Activated T-helper 1 cell treated with anti-CD3 and anti-CD28 coated beads, Interleukin-2, amount 50 U/mL, for 16 hours (primary cell): ENCODE data around the gene FREM2.

Experiments used
- DNase-seq, 2 donors: peaks; one replicate each; pipeline ENCODE4 v3.0.0-alpha.2; 2020; ENCODE audit warnings: low read depth in 1 of 2, low spot score in 1 of 2

Gene FREM2

DNA sequence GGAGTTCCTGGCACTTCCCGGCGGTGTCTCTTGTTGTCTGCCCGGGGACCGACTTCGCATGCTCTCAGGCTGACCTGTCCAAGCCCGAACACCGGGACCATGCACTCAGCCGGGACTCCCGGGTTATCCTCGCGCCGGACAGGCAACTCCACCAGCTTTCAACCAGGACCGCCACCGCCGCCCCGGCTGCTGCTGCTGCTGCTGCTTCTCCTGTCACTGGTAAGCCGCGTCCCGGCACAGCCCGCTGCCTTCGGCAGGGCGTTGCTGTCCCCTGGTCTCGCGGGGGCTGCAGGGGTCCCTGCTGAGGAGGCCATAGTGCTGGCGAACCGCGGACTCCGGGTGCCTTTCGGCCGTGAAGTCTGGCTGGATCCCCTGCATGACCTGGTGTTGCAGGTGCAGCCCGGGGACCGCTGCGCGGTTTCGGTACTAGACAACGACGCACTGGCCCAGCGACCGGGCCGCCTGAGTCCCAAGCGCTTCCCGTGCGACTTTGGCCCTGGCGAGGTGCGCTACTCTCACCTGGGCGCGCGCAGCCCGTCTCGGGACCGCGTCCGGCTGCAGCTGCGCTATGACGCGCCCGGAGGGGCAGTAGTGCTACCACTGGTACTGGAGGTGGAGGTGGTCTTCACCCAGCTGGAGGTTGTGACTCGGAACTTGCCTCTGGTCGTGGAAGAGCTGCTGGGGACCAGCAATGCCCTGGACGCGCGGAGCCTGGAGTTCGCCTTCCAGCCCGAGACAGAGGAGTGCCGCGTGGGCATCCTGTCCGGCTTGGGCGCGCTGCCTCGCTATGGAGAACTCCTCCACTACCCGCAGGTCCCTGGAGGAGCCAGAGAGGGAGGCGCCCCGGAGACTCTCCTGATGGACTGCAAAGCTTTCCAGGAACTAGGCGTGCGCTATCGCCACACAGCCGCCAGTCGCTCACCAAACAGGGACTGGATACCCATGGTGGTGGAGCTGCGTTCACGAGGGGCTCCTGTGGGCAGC lies 661 bp downstream of the FREM2 start:
- no peak for DNase-seq

DNA sequence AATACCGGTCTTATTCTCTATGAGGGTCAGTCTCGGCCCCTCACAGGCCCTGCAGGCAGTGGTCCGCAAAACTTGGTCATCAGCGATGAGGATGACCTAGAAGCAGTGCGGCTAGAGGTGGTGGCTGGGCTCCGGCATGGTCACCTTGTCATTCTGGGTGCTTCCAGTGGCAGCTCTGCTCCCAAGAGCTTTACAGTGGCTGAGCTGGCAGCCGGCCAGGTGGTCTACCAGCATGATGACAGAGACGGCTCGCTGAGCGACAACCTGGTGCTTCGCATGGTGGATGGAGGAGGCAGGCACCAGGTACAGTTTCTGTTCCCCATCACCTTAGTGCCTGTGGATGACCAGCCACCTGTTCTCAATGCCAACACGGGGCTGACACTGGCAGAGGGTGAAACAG lies 1.8 kb downstream of the FREM2 start:
- no peak for DNase-seq

DNA sequence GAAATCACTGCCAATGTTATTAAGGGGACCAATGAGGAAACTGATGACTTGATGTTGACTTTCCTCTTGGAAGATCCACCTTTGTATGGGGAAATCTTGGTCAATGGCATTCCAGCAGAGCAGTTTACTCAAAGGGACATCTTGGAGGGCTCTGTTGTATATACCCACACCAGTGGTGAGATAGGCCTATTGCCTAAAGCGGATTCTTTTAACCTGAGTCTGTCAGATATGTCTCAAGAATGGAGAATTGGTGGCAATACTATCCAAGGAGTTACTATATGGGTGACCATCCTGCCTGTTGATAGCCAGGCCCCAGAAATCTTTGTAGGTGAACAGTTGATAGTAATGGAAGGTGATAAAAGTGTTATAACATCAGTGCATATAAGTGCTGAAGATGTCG lies 3.4 kb downstream of the FREM2 start:
- DNase-seq: no peak

DNA sequence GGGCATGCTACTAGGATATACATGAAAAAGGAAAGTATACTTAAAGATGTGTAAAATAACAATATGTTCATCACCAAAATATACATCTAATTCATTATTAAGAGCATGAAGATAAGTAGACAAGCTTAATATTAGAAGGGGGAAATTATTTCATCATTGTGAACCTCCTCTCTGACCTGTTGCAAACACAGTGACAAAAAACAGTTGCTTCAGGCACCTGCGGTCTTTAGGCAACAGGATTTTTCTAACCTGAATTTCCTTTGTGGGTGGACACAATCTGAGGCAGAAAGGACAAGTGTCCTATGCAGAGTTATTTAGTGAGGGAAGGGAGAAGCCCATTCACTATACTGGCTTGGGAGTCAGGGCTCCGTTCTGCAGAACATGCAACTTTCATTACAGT lies 6.3 kb downstream of the FREM2 start:
- DNase-seq: no peak

DNA sequence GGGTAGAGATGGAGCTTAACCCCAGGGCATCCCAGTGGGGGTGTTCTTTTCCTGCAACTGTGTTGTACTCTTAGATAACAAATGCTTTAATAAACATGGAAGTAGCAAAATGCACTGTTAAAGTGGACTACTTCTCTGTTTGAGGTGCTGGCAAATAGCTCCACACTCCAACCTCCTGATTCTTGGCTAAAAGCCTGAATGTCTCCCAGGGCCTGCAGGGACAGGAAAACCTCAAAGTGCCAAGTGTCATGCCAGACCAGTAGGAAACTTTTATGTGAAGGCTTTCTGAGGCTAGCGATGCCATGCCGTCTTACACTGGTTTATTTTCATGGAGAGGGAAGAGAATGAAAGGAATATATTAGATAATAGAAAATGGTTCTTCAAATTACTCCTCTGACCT lies 6.8 kb downstream of the FREM2 start:
- no peak for DNase-seq

DNA sequence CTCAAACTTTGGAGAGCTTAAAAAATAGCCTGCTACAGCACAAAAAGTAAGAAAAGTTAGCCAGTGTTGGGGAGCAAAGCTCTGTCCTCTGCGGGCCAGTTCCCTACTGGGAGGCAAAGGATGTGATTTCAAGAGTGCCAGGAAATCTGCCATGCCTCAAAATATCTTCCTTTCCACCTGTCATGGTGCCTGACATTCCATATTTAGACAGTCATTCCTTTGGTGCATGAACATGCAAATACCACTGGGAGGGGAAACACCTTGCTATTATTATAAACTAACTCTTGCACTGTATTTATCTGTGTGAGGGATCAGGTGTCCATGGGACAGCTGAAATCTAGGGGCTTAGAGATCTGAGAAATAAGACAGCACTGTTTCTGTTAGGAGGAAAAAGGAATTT lies 10.3 kb downstream of the FREM2 start:
- DNase-seq: no peak

DNA sequence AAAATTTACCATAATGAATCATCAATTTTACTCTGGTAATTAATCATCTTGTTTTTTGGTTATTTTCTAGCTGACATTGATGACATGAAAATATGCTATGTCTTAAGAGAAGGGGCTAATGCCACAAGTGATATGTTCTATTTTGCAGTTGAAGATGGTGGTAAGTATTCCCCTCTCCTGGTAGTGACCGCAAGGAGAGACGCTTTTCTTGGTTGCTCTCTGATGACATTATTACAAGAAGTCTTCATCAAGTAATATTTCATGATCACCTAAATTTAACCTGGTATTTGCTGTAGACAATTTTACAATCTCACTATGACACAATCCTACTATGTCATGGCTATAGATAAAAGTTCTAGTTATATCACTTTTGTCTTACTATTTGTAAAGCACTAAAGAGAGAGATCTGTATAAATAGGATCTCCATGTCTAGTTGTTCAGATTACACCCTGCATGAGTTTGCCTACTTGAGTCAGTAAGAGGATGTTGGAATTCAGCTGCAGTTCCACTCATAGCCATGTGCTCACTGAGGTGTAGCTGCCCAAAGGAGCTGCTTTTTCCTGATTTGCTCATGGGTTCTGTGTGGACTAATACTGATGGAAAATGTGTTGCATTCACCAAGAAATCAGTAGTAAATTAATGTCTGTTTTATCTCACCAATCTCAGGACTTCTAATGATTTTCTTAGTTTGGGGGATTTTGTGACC lies 10.9 kb downstream of the FREM2 start:
- DNase-seq: no peak

DNA sequence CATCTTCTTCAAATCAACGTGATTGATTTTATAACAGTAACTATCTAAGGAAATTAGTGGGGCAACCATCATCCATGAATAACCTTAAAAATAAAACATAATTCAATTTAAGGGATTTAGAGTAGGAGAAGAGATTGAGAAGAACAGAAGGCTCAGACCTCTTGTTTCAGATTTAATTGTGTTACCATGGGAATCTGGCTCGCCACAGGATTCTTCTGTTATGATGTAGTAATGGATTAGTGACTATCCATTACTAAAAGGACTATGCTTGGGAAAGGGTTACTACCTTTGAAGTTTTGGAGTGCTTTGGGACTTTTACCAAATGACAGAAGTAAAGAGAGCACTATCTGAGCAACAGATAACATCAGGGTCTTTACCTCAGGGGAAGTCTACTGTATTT lies 13.2 kb downstream of the FREM2 start:
- no peak for DNase-seq

DNA sequence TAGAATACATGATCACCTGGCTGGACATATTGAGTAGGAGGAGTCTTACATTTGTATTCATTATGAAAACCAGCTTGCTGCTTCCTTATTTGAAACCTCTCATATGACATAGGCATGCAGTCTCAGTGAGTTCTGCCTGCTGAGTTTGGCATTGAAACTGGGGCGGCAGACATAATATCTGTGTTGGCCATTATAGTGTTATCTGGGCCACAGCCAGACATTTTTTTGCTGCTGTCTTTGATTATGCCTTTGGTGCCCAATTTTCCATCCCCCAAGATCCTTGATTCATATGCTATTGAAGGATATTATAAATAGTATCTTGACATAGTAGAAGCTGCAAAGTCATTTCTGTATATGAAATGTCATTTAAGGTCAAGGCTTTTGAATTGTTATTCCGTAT lies 15.8 kb downstream of the FREM2 start:
- no peak for DNase-seq

DNA sequence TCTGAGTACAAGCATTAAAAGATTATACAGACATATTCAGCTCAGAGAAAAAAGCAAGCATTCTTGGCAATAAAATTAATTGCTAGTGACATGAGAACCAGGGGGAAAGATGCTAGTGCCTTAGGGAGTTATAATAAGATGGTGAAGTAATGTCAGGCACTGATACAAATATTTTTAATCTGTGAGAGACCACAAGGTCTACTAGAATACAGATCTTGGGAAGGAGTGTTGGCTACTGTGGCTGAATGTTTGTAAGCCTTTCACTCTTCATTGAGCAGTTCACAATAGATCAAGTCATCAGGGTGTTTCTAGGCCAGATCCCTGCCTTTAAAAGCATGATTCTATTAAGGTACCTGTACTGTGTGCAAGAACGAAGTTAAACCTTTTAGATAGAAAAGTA lies 16.4 kb downstream of the FREM2 start:
- no peak for DNase-seq

DNA sequence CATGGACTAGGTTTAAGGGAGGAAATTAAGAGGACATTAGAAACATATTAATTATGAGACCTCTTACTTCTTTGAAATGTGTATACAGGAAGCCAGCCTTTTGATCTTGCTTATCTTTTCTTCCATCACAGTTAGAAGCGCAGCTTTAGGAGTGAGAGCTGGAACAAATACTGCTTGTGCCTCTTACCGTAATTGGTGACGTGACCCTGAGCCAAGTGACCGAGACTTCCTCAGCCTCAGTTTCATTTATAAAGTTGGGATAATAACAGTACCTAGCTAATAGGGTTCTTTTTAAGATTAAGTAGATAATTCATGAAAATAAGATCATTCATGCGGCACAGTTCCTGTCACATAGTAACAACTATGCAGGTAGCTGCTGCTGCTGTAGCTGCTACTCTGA lies 18.5 kb downstream of the FREM2 start:
- no peak for DNase-seq

DNA sequence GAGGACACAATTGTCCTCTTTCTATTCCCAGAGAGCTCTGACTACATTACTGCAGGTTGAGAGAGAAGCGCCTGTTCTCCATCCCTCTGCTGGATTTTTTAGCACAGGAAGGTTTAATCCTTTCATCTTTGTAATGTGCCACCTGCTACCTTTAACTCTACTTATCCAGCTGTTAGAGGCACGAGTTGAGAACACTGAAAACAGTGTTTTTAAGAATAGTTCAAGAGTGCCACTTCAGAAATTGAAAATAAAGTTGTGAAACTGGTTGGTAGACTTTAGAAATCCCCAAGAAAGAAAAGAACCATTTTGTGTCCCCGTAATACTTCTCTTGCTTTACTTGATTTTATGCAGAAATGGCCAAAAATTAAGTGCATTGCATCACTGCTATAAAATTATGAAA lies 20.6 kb downstream of the FREM2 start:
- no peak for DNase-seq

DNA sequence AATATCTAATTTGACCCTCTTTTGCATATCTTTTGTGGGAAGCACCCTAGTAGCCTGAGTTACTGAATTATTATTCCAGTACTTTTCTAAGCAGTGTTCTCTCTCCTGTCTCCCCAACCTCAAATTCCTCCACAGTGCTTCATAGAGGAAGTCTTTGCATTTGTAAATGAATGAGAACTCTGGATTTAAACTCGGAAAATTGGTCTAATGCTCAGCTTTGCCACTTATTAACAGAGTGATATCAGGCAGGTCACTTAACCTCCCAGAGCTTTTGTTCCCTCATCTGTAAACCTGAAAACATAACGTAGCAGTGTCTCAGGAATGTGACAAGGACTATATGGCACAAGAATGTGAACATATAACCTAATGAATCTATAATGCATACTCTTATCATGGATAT lies 26.2 kb downstream of the FREM2 start:
- no peak for DNase-seq

DNA sequence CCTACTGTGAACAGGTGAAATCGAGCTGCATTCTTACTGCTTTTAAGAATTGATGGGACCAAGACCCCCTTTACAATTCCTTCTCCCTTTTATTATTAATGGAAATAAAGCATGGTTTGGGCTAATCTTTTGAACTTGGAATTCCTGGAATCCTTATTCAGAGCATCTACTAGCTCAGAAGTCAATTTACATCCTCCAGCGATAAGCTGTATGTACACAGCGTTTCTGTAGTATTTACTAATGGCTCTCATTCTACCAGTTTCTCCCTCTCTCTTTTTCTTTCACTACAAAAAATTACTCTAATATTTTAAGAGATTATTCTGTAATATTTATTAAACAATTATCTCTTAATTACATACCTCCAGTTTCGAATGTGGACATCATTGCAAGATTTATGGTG lies 31.5 kb downstream of the FREM2 start:
- DNase-seq: no peak

DNA sequence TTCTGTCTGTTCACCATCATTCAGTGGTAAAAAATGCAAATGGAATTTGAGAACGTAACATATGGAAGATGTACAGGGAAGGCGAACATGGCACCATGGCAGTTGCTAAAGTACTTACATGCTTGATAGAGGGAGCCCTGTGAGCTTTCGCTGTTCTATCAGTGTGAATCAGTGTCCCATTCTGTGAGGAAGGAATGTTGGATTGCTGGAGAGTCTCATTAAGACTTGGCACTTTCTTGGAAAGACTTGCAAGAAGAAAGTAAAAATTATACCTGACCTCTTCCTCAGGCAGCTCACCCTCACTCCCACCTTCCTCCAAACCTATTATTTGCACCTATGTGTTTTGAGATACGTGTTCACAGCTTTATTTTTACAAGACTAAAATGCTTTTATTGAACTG lies 43.5 kb downstream of the FREM2 start:
- DNase-seq: no peak

DNA sequence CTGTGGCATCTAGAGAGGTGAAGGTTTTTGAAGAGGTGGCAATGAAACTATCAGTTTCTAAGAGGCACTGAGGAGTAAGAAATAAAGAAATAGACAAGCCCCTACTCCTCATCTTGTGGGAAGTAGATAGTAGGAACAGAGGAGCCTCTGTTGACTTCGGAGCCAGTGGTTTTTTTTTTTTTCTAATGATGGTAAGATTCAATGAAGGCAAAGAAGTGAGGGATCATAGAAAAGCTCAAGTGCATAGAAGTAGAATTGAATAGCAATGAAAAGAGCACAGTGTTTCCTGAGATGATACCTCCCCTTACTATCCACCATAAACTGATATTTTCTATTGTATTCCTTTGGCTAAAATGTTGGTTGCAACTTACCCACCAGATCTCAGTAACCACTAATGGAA lies 46.3 kb downstream of the FREM2 start:
- DNase-seq: no peak

DNA sequence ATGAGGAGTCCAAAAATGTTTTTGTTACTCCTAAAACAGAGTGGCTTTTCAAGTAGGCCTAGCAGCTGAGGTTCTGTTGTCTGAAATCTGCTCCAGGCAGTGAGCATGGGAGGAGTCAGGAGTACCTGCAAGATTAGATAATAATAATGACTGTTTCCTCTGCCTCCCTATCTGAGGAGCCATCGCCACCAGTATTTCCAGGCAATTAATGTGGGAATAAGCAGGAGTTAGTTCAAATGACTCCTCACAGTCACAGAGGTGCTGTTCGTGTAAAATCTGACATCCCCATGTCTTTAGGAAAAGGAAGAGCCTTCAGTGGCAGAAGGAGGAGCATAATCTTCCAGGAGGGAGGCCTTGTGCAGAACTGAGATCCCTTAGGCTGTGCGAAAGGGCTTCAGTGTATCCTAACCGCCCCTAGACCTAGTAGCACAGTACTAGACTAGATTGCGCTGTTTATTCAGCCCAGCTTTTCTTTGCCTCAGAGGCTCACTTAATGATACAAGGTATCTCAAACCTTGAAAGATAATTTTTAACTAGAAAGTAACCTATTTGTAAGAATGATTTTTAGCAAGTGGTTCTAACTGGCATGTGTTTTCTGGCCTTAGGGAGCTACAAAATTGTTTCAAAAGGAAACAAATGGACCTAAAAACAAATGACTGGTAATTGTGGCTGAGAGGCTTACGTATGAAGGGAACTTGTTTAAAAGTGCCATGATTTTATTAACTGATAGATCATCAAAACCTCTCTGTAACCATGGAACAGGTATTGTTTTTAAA lies 49.0 kb downstream of the FREM2 start:
- DNase-seq: no peak

DNA sequence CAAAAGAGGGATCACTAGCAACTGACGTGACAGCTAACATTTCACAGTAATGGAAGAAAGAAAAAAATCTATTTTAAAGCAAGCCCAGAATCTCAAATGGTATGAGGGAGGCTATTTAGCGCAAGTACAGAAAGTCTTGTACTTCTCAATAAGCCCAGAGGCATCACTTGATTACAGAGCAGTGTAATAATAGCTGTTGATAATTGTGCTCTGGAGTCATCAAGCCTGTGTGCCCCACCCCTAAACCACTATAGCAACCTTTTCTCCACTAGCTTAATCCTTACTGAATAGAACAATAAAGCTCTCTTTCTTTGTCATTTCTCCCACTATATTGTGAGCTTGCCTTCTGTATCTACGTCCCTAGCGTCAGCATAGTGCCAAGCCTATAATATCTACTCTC lies 56.6 kb downstream of the FREM2 start:
- no peak for DNase-seq

DNA sequence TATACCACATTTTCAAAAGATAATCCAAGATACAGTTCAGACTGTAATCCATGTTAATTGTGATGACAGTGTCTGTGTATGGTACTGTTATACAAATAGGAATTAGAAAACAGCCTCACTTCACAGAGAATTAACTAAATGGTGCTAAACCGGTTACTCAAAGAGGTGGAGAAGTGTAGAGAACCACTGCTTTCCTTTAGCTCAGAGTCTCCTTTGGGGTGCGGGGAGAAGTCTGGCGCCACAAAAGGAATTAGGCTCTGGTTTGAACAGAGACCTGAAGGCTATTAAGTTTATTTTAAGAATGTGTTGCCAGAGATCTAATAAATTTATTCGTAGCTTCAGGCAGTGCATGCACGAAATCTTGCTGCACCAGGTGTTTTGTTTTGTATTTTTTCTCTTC lies 65.8 kb downstream of the FREM2 start:
- DNase-seq: no peak

DNA sequence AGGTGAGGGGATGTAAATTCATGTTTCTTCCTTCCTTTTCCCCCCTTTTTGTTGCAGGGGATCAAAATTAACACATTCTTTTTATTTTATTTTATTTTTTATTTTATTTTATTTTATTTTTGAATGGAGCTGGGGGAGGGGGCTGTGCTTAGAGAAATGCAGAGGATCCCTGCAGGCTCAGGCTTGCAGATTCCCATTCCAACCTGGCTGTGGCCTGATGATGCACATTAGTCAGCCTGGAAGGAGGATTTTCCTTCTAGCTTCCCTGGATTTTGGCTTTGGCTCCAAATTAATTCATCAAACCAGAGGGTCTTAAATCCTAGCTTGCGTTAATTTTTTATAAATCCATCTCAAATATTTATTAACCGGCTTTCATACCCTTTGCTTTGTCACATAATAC lies 67.0 kb downstream of the FREM2 start:
- DNase-seq: no peak

DNA sequence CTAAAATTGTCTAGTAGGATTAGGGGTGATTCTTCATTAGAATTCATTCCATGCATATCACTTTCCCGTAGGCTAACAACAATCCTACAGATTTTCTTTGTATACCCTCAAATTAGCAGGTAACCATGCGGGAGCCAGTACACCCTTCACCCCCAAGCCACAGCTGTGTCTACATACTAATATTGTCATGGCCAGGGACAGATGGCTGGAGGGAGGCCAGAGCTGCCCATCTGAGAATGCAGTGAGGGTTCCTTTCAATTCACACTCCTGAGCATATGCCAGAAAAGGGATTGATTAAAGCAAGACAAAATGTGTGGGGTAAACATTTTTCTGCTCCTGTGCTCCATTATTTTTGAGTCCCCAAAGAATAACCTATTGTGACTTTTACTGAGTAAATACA lies 68.9 kb downstream of the FREM2 start:
- no peak for DNase-seq

DNA sequence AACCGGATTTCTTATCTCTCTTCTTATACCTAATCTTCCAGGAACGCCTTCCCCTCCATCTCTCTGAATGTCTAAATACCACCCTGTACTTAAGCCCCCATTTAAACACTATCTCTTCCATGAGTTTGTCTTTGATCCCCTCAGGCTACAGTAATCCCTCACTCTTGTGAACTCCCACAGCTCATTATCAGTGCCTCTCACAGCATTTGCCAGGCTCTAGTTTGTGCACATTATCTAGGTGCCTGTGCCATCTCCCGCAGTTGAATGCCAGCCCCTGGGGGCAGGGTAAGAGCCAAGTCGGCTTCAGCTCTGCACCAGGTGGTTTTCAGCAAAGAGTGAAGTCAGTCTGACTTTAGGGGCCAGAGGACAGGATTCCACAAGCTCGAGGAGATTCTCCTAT lies 71.4 kb downstream of the FREM2 start:
- no peak for DNase-seq
